Measurements from ENCODE around the gene CLPTM1L. TPM values are rescaled to one million over a fixed set of nuclear protein-coding genes. Genes with fewer than 3 reads are reported as not detected.

CLPTM1L gene
- total RNA-seq, 1 experiment from 2014 or later = 392 TPM

- peak; percentile 99 for DNase-seq (ENCODE audit: low spot score)
Observed at GRCh38 chr5:1315709-1316587, 29.0 kb downstream of the CLPTM1L start.

- DNase-seq (ENCODE audit: low spot score) = no peak
Observed at GRCh38 chr5:1315018-1315708, 29.7 kb downstream of the CLPTM1L start.

- no peak for DNase-seq (ENCODE audit: low spot score)
Observed at GRCh38 chr5:1314564-1314982, 30.3 kb downstream of the CLPTM1L start.

- DNase-seq (ENCODE audit: low spot score) = no peak
Observed at GRCh38 chr5:1312993-1313833, 31.7 kb downstream of the CLPTM1L start.

GRCh38 chr5:1312206-1312605 lies 32.7 kb downstream of the CLPTM1L start:
- no peak for DNase-seq (ENCODE audit: low spot score)

GRCh38 chr5:1311439-1312055 lies 33.4 kb downstream of the CLPTM1L start:
- no peak for DNase-seq (ENCODE audit: low spot score)

- DNase-seq (ENCODE audit: low spot score) = no peak
Observed at GRCh38 chr5:1310118-1310517, 34.8 kb downstream of the CLPTM1L start.

GRCh38 chr5:1304033-1304432 lies 40.9 kb downstream of the CLPTM1L start:
- DNase-seq (ENCODE audit: low spot score) = no peak

GRCh38 chr5:1302258-1302657 lies 42.6 kb downstream of the CLPTM1L start:
- no peak for DNase-seq (ENCODE audit: low spot score)

GRCh38 chr5:1300581-1301083 lies 44.3 kb downstream of the CLPTM1L start:
- no peak for DNase-seq (ENCODE audit: low spot score)

GRCh38 chr5:1299961-1300360 lies 44.9 kb downstream of the CLPTM1L start:
- no peak for DNase-seq (ENCODE audit: low spot score)

GRCh38 chr5:1299511-1299850 lies 45.4 kb downstream of the CLPTM1L start:
- no peak for DNase-seq (ENCODE audit: low spot score)

- DNase-seq (ENCODE audit: low spot score) = no peak
Observed at GRCh38 chr5:1298723-1299510, 46.0 kb downstream of the CLPTM1L start.

- DNase-seq (ENCODE audit: low spot score) = no peak
Observed at GRCh38 chr5:1298067-1298551, 46.8 kb downstream of the CLPTM1L start.

GRCh38 chr5:1297243-1297642 lies 47.7 kb downstream of the CLPTM1L start:
- DNase-seq (ENCODE audit: low spot score) = no peak

GRCh38 chr5:1295650-1296037 lies 49.3 kb downstream of the CLPTM1L start:
- DNase-seq (ENCODE audit: low spot score) = no peak

- no peak for DNase-seq (ENCODE audit: low spot score)
Observed at GRCh38 chr5:1294835-1295649, 49.9 kb downstream of the CLPTM1L start, which contains the start of gene TERT. Gene TERT (minus strand): TSS chr5:1295068. CDS start chr5:1294989, 79 bp downstream.

GRCh38 chr5:1294206-1294834 lies 50.6 kb downstream of the CLPTM1L start:
- no peak for DNase-seq (ENCODE audit: low spot score)

Data from HT-29 (cell line).